Stomach (tissue), 9 donors: ENCODE results near the gene RAP1B. TPM values are rescaled to one million over a fixed set of nuclear protein-coding genes. Genes with fewer than 3 reads are reported as not detected.
"Not testable (repeated sequence)": the region's sequence is repeated elsewhere in the genome, so short reads cannot be mapped to it uniquely, and the experiment has no call there.

Experiments used
- DNase-seq, 2 donors: peaks; one replicate each; pipeline versions ENCODE4 v3.0.0 to v3.0.0-alpha.2; 2013 to 2019
- H3K27ac ChIP-seq, 5 donors: fragments of 200-600 bp in 4 of 5; sonication (generic) in 4 of 5; one replicate each; pipeline ENCODE4 v1.5.1; 2013 to 2019; ENCODE audit warnings: mild to moderate bottlenecking in 1 of 5, moderate library complexity in 1 of 5
- H3K27me3 ChIP-seq, 3 donors: fragments of 200-600 bp; sonication (generic); one replicate each; pipeline ENCODE4 v1.5.1; 2017 to 2019; ENCODE audit warnings: mixed run types in 1 of 3
- H3K36me3 ChIP-seq, 4 donors: fragments of 200-600 bp; sonication (generic); 1 replicate in 3 of 4; 2 replicates in 1 of 4; pipeline ENCODE4 v1.5.1; 2016 to 2019
- H3K4me1 ChIP-seq, 4 donors: fragments of 200-600 bp; sonication (generic); one replicate each; pipeline ENCODE4 v1.5.1; 2016 to 2019
- H3K4me3 ChIP-seq, 4 donors: fragments of 200-600 bp; sonication (generic) in 3 of 4; one replicate each; pipeline ENCODE4 v1.5.1; 2016 to 2019; ENCODE audit warnings: mild to moderate bottlenecking in 1 of 4
- H3K9me3 ChIP-seq, 4 donors: fragments of 200-600 bp; sonication (generic); one replicate each; pipeline ENCODE4 v1.5.1; 2016 to 2019
- CTCF ChIP-seq, 7 experiments: fragments of 450-650 bp in 4 of 7; fragments of 200-600 bp in 3 of 7; sonication (generic) in 3 of 7; IDR thresholded peaks; one replicate each; pipeline ENCODE4 v1.5.1; 2016 to 2019; ENCODE audit warnings: antibody characterized with exemption in 7 of 7, control low read depth in 2 of 7, mild to moderate bottlenecking in 1 of 7
- EP300 ChIP-seq: sonication (generic); formaldehyde crosslinking; IDR thresholded peaks from one replicate; pipeline ENCODE4 v1.6.1; 2017; ENCODE audit warnings: antibody characterized with exemption
- POLR2A ChIP-seq, 4 donors: fragments of 450-650 bp; IDR thresholded peaks; one replicate each; pipeline ENCODE4 v1.6.1; 2016; ENCODE audit warnings: antibody characterized with exemption in 4 of 4, control low read depth in 2 of 4, mild to moderate bottlenecking in 1 of 4, moderate library complexity in 1 of 4
- POLR2AphosphoS5 ChIP-seq, 3 donors: sonication (generic); formaldehyde crosslinking; IDR thresholded peaks; one replicate each; pipeline ENCODE4 v1.6.1; 2016; ENCODE audit warnings: antibody characterized with exemption in 3 of 3
- WGBS, 5 donors: extraction: QIAGEN DNeasy Blood & Tissue Kit in 3 of 5; methylation state at CpG; one replicate each; pipeline versions ENCODE4 v1.1.5 to v1.1.7; 2013 to 2018; 5-methylcytosine and 5-hydroxymethylcytosine counted together
- intact Hi-C: fragments of 100-400 bp; cut with DNase I; formaldehyde crosslinking; loops from one replicate; pipeline ENCODE4 v1.15.1; 2023; ENCODE audit warnings: low total_unique reads
- polyA plus RNA-seq, 3 donors: library from polyadenylated mRNA; stranded (reverse); fragments of 200-250 nt; gene quantifications; one replicate each; pipeline ENCODE4 v1.2.3, GENCODE V29; 2013
- total RNA-seq, 5 donors: library from RNA; depleted of rRNA; stranded (reverse); fragments of >200 nt; gene quantifications; one replicate each; pipeline versions ENCODE4 v1.1.0 to v1.2.3, GENCODE V29; 2014 to 2016
- donor health status: healthy with polysubstance abuse.
- donor health status: Bipolar disorder and iron deficiency.
- donor health status: healthy.

The RAP1B gene
- total and polyA plus RNA-seq, 8 donors, result 56.3 to 315 (median 102) TPM

GRCh38 chr12:68633614-68634558, 23.2 kb downstream of the RAP1B start:
- no peak for DNase-seq
- intact Hi-C loops, result no loop called here
- peaks cover 30 to 99% (median 72%) of the 10 kb centered on the region in 4 donors for H3K4me1 ChIP-seq
- 86 to 88% (median 87%) methylated on average over 9 of the region's 9 CpGs for WGBS, 5 donors
- H3K9me3 ChIP-seq, result no peaks in the 10 kb centered on the region
- no peak overlapping the region for H3K4me3 ChIP-seq
- H3K27me3 ChIP-seq, result no peaks in the 10 kb centered on the region
- TF ChIP-seq EP300 (no peak), POLR2AphosphoS5 (IDR thresholded peaks at IDR 0.05) (no peak), CTCF (IDR thresholded peaks at IDR 0.05) (no peak), POLR2A (IDR thresholded peaks at IDR 0.05) (no peak)
- H3K36me3 ChIP-seq, result no peaks in the 10 kb centered on the region
- H3K27ac ChIP-seq, result no peak overlapping the region

GRCh38 chr12:68636268-68636667, 25.6 kb downstream of the RAP1B start:
- TF ChIP-seq POLR2AphosphoS5 (IDR thresholded peaks at IDR 0.05) (no peak), POLR2A (IDR thresholded peaks at IDR 0.05) (no peak), CTCF (IDR thresholded peaks at IDR 0.05) (no peak), EP300 (no peak)
- H3K27ac ChIP-seq, result no peak overlapping the region
- DNase-seq, result peak in 1 of 2 donors; percentile 23
- peaks cover 29 to 99% (median 72%) of the 10 kb centered on the region in 4 donors for H3K4me1 ChIP-seq
- H3K27me3 ChIP-seq, result no peaks in the 10 kb centered on the region
- no peaks in the 10 kb centered on the region for H3K9me3 ChIP-seq
- H3K36me3 ChIP-seq, result no peaks in the 10 kb centered on the region
- intact Hi-C loops, result no loop called here
- H3K4me3 ChIP-seq, result no peak overlapping the region
- WGBS, 5 donors, result 38 to 57% (median 46%) methylated on average over 2 of the region's 2 CpGs

GRCh38 chr12:68637439-68637838, 26.7 kb downstream of the RAP1B start:
- H3K27me3 ChIP-seq, H3K9me3 ChIP-seq, intact Hi-C loops, H3K27ac ChIP-seq, H3K36me3 ChIP-seq, DNase-seq, H3K4me3 ChIP-seq: not testable (repeated sequence)
- 93 to 99% (median 95%) methylated on average over 3 of the region's 3 CpGs for WGBS, 5 donors
- peaks cover 35 to 99% (median 68%) of the 10 kb centered on the region in 4 donors for H3K4me1 ChIP-seq

GRCh38 chr12:68638171-68638570, 27.5 kb downstream of the RAP1B start:
- WGBS, 5 donors, result 72 to 76% (median 75%) methylated on average over 3 of the region's 3 CpGs
- intact Hi-C loops, result no loop called here
- Histone ChIP-seq H3K4me1 (peaks cover 40 to 100% (median 70%) of the 10 kb centered on the region in 4 donors), H3K27me3 (no peaks in the 10 kb centered on the region), H3K9me3 (no peaks in the 10 kb centered on the region), H3K36me3 (no peaks in the 10 kb centered on the region), H3K4me3 (no peak overlapping the region), H3K27ac (no peak overlapping the region)
- no peak for DNase-seq
- TF ChIP-seq CTCF (IDR thresholded peaks at IDR 0.05), result no peak
- TF ChIP-seq EP300, result no peak
- TF ChIP-seq POLR2AphosphoS5 (IDR thresholded peaks at IDR 0.05), result no peak
- no peak for TF ChIP-seq POLR2A (IDR thresholded peaks at IDR 0.05)
